ENCODE results near the gene SEC16A. TPM values are rescaled to one million over a fixed set of nuclear protein-coding genes. Genes with fewer than 3 reads are reported as not detected.

Gene SEC16A
- total RNA-seq, 1 experiment from 2014 or later, result 56.4 TPM

DNA sequence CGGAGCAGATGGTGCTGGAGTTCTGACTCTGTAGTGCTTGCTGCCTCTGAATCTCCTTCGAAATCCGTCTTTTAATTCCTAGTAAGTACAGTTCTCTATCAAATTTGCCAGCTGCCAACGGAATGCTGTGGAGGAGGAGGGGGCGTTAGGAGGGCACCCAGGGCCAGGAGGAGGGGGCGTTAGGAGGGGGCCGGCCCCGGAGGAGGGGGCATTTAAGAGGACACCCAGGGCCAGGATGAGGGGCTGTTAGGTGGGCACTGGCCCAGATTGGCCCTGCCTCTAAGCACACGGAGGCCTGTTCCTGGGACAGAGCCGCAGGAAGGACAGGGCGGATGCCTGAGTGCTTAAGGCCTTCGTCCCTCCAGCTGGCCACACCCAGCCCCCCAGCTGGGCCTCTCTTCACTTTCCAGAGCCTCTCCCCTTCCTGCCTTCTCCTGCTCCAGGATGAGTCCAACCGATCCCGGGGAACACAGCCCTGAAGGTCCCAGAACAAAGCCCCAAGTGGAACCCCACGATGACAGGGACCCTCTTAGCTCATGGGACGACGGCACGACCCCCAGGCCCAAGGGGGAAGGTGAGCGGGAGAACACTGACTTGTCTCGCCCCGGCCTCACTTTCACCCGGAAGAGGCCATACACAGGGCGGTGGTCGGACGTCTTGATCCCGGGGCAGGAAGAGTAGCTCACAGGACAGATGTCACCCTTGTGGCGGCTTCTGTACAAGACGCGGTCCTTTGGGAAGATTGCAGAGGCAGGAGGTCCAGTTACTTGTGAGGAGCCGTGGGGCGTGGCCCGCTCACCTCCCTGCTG, 53.0 kb downstream of the SEC16A start:
- no peak overlapping the region for H3K4me2 ChIP-seq (ENCODE audit: insufficient read depth, insufficient read length, low read length)
- no peaks in the 10 kb centered on the region for H3K9me3 Mint-ChIP-seq

More for the DNA sequence above, 53.0 kb downstream of the SEC16A start:
- TF ChIP-seq, protein P1, sequence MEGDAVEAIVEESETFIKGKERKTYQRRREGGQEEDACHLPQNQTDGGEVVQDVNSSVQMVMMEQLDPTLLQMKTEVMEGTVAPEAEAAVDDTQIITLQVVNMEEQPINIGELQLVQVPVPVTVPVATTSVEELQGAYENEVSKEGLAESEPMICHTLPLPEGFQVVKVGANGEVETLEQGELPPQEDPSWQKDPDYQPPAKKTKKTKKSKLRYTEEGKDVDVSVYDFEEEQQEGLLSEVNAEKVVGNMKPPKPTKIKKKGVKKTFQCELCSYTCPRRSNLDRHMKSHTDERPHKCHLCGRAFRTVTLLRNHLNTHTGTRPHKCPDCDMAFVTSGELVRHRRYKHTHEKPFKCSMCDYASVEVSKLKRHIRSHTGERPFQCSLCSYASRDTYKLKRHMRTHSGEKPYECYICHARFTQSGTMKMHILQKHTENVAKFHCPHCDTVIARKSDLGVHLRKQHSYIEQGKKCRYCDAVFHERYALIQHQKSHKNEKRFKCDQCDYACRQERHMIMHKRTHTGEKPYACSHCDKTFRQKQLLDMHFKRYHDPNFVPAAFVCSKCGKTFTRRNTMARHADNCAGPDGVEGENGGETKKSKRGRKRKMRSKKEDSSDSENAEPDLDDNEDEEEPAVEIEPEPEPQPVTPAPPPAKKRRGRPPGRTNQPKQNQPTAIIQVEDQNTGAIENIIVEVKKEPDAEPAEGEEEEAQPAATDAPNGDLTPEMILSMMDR (conservative IDR thresholded peaks at IDR 0.05), result 0 out of 3 replicates have a peak, but pooled peaks have one; percentile 9
- H3K9me3 ChIP-seq (ENCODE audit: control insufficient read depth, low read depth, low read length), result no peaks in the 10 kb centered on the region
- no peaks in the 10 kb centered on the region for H3K79me2 ChIP-seq (ENCODE audit: insufficient read depth, low read length)
- H3K14ac ChIP-seq (ENCODE audit: insufficient read depth, low read length), result no peak overlapping the region
- no peak overlapping the region for H4K8ac ChIP-seq (replicated peaks; ENCODE audit: insufficient read length, low read depth, low read length)
- no CpG with 5 or more reads among the region's 32 CpGs for WGBS (ENCODE audit: extremely low coverage, insufficient read length, low lambda C conversion rate)
- no peak overlapping the region for H2BK20ac ChIP-seq (ENCODE audit: low read depth, low read length, poor library complexity, severe bottlenecking)
- no peaks in the 10 kb centered on the region for H4K20me1 ChIP-seq (ENCODE audit: control insufficient read depth, insufficient read depth, insufficient read length)
- H3K79me1 ChIP-seq (ENCODE audit: insufficient read depth, low read depth, low read length, poor library complexity, severe bottlenecking), result no peaks in the 10 kb centered on the region
- H3K23ac ChIP-seq (ENCODE audit: insufficient read length, low read depth, low read length), result no peak overlapping the region
- 0 out of 4 replicates have a peak, but pooled peaks cover 0 to 2% of the 10 kb centered on the region in 2 experiments for H3K4me1 Mint-ChIP-seq
- H3K56ac ChIP-seq (ENCODE audit: insufficient read length, low read depth, low read length), result no peak overlapping the region
- no peak overlapping the region for H2BK15ac ChIP-seq (ENCODE audit: low read depth, low read length)
- H3K36me3 Mint-ChIP-seq (ENCODE audit: insufficient read depth in 1 of 3, low read depth in 3 of 3), result peaks cover 4 to 34% (median 26%) of the 10 kb centered on the region in 3 experiments; a peak in 6 of 7 replicates
- H2BK5ac ChIP-seq (ENCODE audit: insufficient read length, low read length), result no peak overlapping the region
- H3K4me3 Mint-ChIP-seq, result no peak overlapping the region
- no peak overlapping the region for H2BK120ac ChIP-seq (ENCODE audit: low read depth, low read length, poor library complexity, severe bottlenecking)
- H3K4ac ChIP-seq (ENCODE audit: low read depth, low read length), result no peak overlapping the region
- no peak overlapping the region for H2AFZ ChIP-seq (ENCODE audit: low read length)
- H4K91ac ChIP-seq (ENCODE audit: insufficient read length, low read depth, low read length), result no peak overlapping the region
- H3T11ph ChIP-seq (ENCODE audit: low read length), result no peak overlapping the region
- no peak overlapping the region for H3K18ac ChIP-seq (ENCODE audit: insufficient read length, low read depth, low read length)
- no peak for DNase-seq
- H3K27ac ChIP-seq (ENCODE audit: insufficient read length, low read depth, low read length), result no peak overlapping the region
- no peak overlapping the region for H3K9ac ChIP-seq (ENCODE audit: extremely low read depth, insufficient read length, low read length)
- no peak overlapping the region for H4K5ac ChIP-seq (ENCODE audit: insufficient read length, low read depth, low read length)
- no peaks in the 10 kb centered on the region for H3K23me2 ChIP-seq (ENCODE audit: insufficient read length, low read depth, low read length, poor library complexity, severe bottlenecking)
- H2BK12ac ChIP-seq (ENCODE audit: insufficient read length, low read depth, low read length), result no peak overlapping the region
- no peaks in the 10 kb centered on the region for H3K27me3 ChIP-seq (ENCODE audit: insufficient read depth, low read length)
- H3K4me1 ChIP-seq (ENCODE audit: insufficient read depth, low read length), result no peaks in the 10 kb centered on the region
- H3K27me3 Mint-ChIP-seq (ENCODE audit: low read depth), result no peaks in the 10 kb centered on the region
- no peak overlapping the region for H2AK5ac ChIP-seq (ENCODE audit: insufficient read length, low read length)
- H3K27ac Mint-ChIP-seq, result no peak overlapping the region; a peak in 2 of 7 replicates
